Epithelial cell of alveolus of lung (primary cell): ENCODE measurements around the gene POT1. TPM values are rescaled to one million over a fixed set of nuclear protein-coding genes. Genes with fewer than 3 reads are reported as not detected.

ENCODE experiments used
- total RNA-seq: library from RNA; depleted of rRNA; stranded (reverse); fragments of >200 nt; gene quantifications from 2 replicates; pipeline ENCODE4 v1.2.1, GENCODE V29; 2015

POT1 gene
- 25.3 and 33.1 TPM in 2 replicates for total RNA-seq

GRCh38 chr7:124929467-124930172, at the start of gene POT1:
POT1 (minus strand) TSS chr7:124929825; CDS start chr7:124897173, 32,652 bp downstream.

Other genes starting within 250 kb of the POT1 start
- gene GPR37, start 164.0 kb downstream of the POT1 start, total RNA-seq, result 6.5 and 19.0 TPM in 2 replicates